H1 (cell line): ENCODE data around the gene MGAT5. TPM values are rescaled to one million over a fixed set of nuclear protein-coding genes. Genes with fewer than 3 reads are reported as not detected.

ENCODE experiments used
- CTCF ChIA-PET: fragments of 300-600 bp; sonication (Branson Sonifier 250); formaldehyde crosslinking; loops from one replicate; lab custom pipeline; 2021; ENCODE audit not compliant: partially characterized antibody; lab: Charles Lee
- POLR2A ChIA-PET: fragments of 300-600 bp; sonication (Branson Sonifier 250); formaldehyde crosslinking; loops from one replicate; lab custom pipeline; 2021; ENCODE audit warnings: inconsistent platforms; ENCODE audit not compliant: partially characterized antibody; lab: Charles Lee
- DNase-seq, 2 experiments: peaks; one replicate each; pipeline versions ENCODE4 v3.0.0 to v3.0.0-alpha.2; 2010 to 2022; ENCODE audit warnings: low spot score in 2 of 2, low read depth in 1 of 2, mixed read lengths in 1 of 2
- FAIRE-seq: peaks from 2 replicates; lab custom pipeline; 2011; peaks lifted over from hg19 to GRCh38; lab: Jason Lieb, UNC
- H2AFZ ChIP-seq: 2 replicates; pipeline ENCODE4 v1.8.1; 2012; ENCODE audit warnings: low read length, inconsistent platforms
- H2AK5ac ChIP-seq: 2 replicates; pipeline ENCODE4 v1.6.1; 2013; ENCODE audit warnings: low read depth, low read length
- H2BK120ac ChIP-seq: replicated peaks from 2 replicates; pipeline ENCODE3; 2013; ENCODE audit warnings: low read depth, low read length, inconsistent platforms
- H2BK12ac ChIP-seq: 2 replicates; pipeline ENCODE4 v1.6.1; 2013; ENCODE audit warnings: low read depth, low read length
- H2BK15ac ChIP-seq: 2 replicates; pipeline ENCODE4 v1.6.1; 2013; ENCODE audit warnings: low read length
- H2BK20ac ChIP-seq: 2 replicates; pipeline ENCODE4 v1.6.1; 2013; ENCODE audit warnings: low read length
- H2BK5ac ChIP-seq: 2 replicates; pipeline ENCODE4 v1.6.1; 2013; ENCODE audit warnings: low read depth, low read length
- H3K14ac ChIP-seq: 2 replicates; pipeline ENCODE4 v1.6.1; 2013; ENCODE audit warnings: inconsistent platforms; ENCODE audit not compliant: insufficient read length
- H3K18ac ChIP-seq: 2 replicates; pipeline ENCODE4 v1.6.1; 2013; ENCODE audit warnings: low read length; ENCODE audit errors: extremely low read depth
- H3K23ac ChIP-seq: 2 replicates; pipeline ENCODE4 v1.6.1; 2013; ENCODE audit warnings: inconsistent platforms; ENCODE audit not compliant: insufficient read length
- H3K23me2 ChIP-seq: 2 replicates; pipeline ENCODE4 v1.6.1; 2013; ENCODE audit warnings: low read depth, low read length
- H3K27ac ChIP-seq: 2 replicates; pipeline ENCODE4 v1.6.1; 2011; ENCODE audit warnings: low read depth, low read length, inconsistent platforms
- H3K27me3 ChIP-seq, 4 experiments: replicated peaks in 1 of 4; 1 replicate in 1 of 4; 2 replicates in 3 of 4; pipeline versions ENCODE4 v1.6.1 to v1.8.1; 2011 to 2013; ENCODE audit warnings: low read length in 3 of 4, mild to moderate bottlenecking in 3 of 4, inconsistent platforms in 2 of 4, mixed read lengths in 2 of 4, moderate library complexity in 1 of 4; ENCODE audit not compliant: control insufficient read depth in 3 of 4, insufficient read depth in 3 of 4; ENCODE audit errors: extremely low read depth in 1 of 4
- H3K36me3 ChIP-seq, 4 experiments: 2 replicates each; pipeline versions ENCODE4 v1.6.1 to v1.8.1; 2011 to 2013; ENCODE audit warnings: mild to moderate bottlenecking in 4 of 4, low read length in 3 of 4, moderate library complexity in 2 of 4, control low read depth in 1 of 4, inconsistent platforms in 1 of 4; ENCODE audit not compliant: insufficient read depth in 4 of 4, control insufficient read depth in 2 of 4
- H3K4ac ChIP-seq: replicated peaks from 2 replicates; pipeline ENCODE3; 2013; ENCODE audit warnings: low read length, low read depth, mixed read lengths, inconsistent platforms; ENCODE audit not compliant: insufficient read length
- H3K4me1 ChIP-seq, 4 experiments: replicated peaks in 1 of 4; 1 replicate in 1 of 4; 2 replicates in 3 of 4; pipeline versions ENCODE4 v1.6.1 to v1.8.1; 2011 to 2013; ENCODE audit warnings: low read length in 3 of 4, inconsistent platforms in 2 of 4, mixed read lengths in 1 of 4; ENCODE audit not compliant: insufficient read depth in 4 of 4, control insufficient read depth in 3 of 4
- H3K4me2 ChIP-seq, 2 experiments: 2 replicates each; pipeline versions ENCODE4 v1.6.1 to v1.8.1; 2011 to 2013; ENCODE audit warnings: low read depth in 2 of 2, low read length in 2 of 2, control low read depth in 1 of 2, inconsistent platforms in 1 of 2, mild to moderate bottlenecking in 1 of 2; ENCODE audit not compliant: insufficient read depth in 1 of 2
- H3K4me3 ChIP-seq, 4 experiments: fragments of 200-600, 300-600 bp in 1 of 4; sonication (generic), shearing (Covaris generic), sonication (Bioruptor Twin) in 1 of 4; 2 replicates each; pipeline versions ENCODE4 v1.5.1 to v1.8.1; 2011 to 2016; ENCODE audit warnings: low read length in 4 of 4, low read depth in 3 of 4, control low read depth in 2 of 4, inconsistent platforms in 2 of 4, mild to moderate bottlenecking in 2 of 4, mixed read lengths in 1 of 4, moderate library complexity in 1 of 4; ENCODE audit not compliant: insufficient read depth in 2 of 4; ENCODE audit errors: extremely low read depth in 1 of 4
- H3K56ac ChIP-seq: replicated peaks from 2 replicates; pipeline ENCODE3; 2013; ENCODE audit warnings: low read depth, mild to moderate bottlenecking, mixed read lengths, low read length, inconsistent platforms; ENCODE audit not compliant: insufficient read length
- H3K79me1 ChIP-seq: 2 replicates; pipeline ENCODE4 v1.6.1; 2013; ENCODE audit warnings: low read depth, low read length, control low read depth
- H3K79me2 ChIP-seq, 2 experiments: 2 replicates each; pipeline versions ENCODE4 v1.6.1 to v1.8.1; 2012 to 2013; ENCODE audit warnings: low read length in 2 of 2, mild to moderate bottlenecking in 2 of 2, inconsistent platforms in 1 of 2; ENCODE audit not compliant: insufficient read depth in 2 of 2, control insufficient read depth in 1 of 2
- H3K9ac ChIP-seq, 4 experiments: replicated peaks in 1 of 4; 1 replicate in 1 of 4; 2 replicates in 3 of 4; pipeline versions ENCODE4 v1.6.1 to v1.8.1; 2011 to 2013; ENCODE audit warnings: low read depth in 3 of 4, low read length in 3 of 4, control low read depth in 2 of 4, mild to moderate bottlenecking in 2 of 4, moderate library complexity in 2 of 4, inconsistent platforms in 1 of 4; ENCODE audit errors: extremely low read depth in 1 of 4
- H3K9me3 ChIP-seq, 2 experiments: 2 replicates each; pipeline versions ENCODE4 v1.6.1 to v1.8.1; 2012 to 2013; ENCODE audit warnings: mild to moderate bottlenecking in 2 of 2, moderate library complexity in 2 of 2, control low read depth in 1 of 2, inconsistent platforms in 1 of 2, low read depth in 1 of 2, low read length in 1 of 2, mixed read lengths in 1 of 2; ENCODE audit not compliant: insufficient read depth in 2 of 2
- H4K20me1 ChIP-seq, 2 experiments: replicated peaks in 1 of 2; 2 replicates each; pipeline versions ENCODE3 to v1.8.1; 2011 to 2013; ENCODE audit warnings: inconsistent platforms in 2 of 2, low read length in 2 of 2, mild to moderate bottlenecking in 1 of 2; ENCODE audit not compliant: insufficient read depth in 2 of 2, control insufficient read depth in 1 of 2
- H4K5ac ChIP-seq: 2 replicates; pipeline ENCODE4 v1.6.1; 2013; ENCODE audit warnings: low read length, low read depth, mixed read lengths, inconsistent platforms; ENCODE audit not compliant: insufficient read length
- H4K8ac ChIP-seq: 2 replicates; pipeline ENCODE4 v1.8.0; 2013; ENCODE audit warnings: mild to moderate bottlenecking, moderate library complexity, low read length, inconsistent platforms; ENCODE audit not compliant: insufficient read depth; ENCODE audit errors: extremely low read depth
- H4K91ac ChIP-seq: replicated peaks from 2 replicates; pipeline ENCODE3; 2013; ENCODE audit warnings: low read length, mixed read lengths, inconsistent platforms; ENCODE audit not compliant: insufficient read length
- FOSL1 ChIP-seq: IDR thresholded peaks from 2 replicates; pipeline ENCODE4 v1.6.1; 2011; ENCODE audit warnings: mild to moderate bottlenecking, low read depth, low read length, moderate library complexity; ENCODE audit not compliant: insufficient read depth
- POLR2AphosphoS5 ChIP-seq: IDR thresholded peaks from 2 replicates; pipeline ENCODE4 v1.6.1; 2011; ENCODE audit warnings: low read depth, low read length
- SRF ChIP-seq: IDR thresholded peaks from 2 replicates; pipeline ENCODE4 v1.6.1; 2011; ENCODE audit warnings: mild to moderate bottlenecking, low read depth, low read length, moderate library complexity
- TAF1 ChIP-seq: IDR thresholded peaks from 2 replicates; pipeline ENCODE4 v1.6.1; 2011; ENCODE audit warnings: mild to moderate bottlenecking, low read depth, low read length
- TAF7 ChIP-seq: optimal IDR thresholded peaks from 2 replicates; pipeline ENCODE3; 2011; ENCODE audit warnings: low read depth, mild to moderate bottlenecking, inconsistent platforms, low read length, moderate library complexity, borderline replicate concordance
- WGBS, 2 experiments: shearing (Covaris generic) in 1 of 2; methylation state at CpG; one replicate each; pipeline versions ENCODE4 v1.1.6 to v1.1.7; 2013 to 2015; ENCODE audit warnings: low lambda C conversion rate in 2 of 2, mixed read lengths in 2 of 2, inconsistent platforms in 1 of 2, low coverage in 1 of 2, missing lambda C conversion rate in 1 of 2; ENCODE audit not compliant: insufficient replicate concordance in 2 of 2, insufficient coverage in 1 of 2, insufficient read length in 1 of 2; ENCODE audit errors: extremely low coverage in 1 of 2, missing lambda C conversion rate in 1 of 2; 5-methylcytosine and 5-hydroxymethylcytosine counted together
- polyA plus RNA-seq, 7 experiments: library from polyadenylated mRNA; depleted of rRNA in 3 of 7; stranded (reverse) in 5 of 7; unstranded in 2 of 7; fragments of >200 nt in 5 of 7; fragments of 200-250 nt in 2 of 7; gene quantifications; 1 replicate in 5 of 7; 2 replicates in 1 of 7; 4 replicates in 1 of 7; pipeline versions ENCODE4 v1.2.1 to v1.2.3, GENCODE V29; 2011 to 2013; ENCODE audit warnings: missing spikeins in 2 of 7, mixed read lengths in 2 of 7
- total RNA-seq: library from RNA; stranded (reverse); fragmentation: NEBNext Ultra II Directional; extraction: Animal tissue kit (Norgen Biotek cat#: 25700); gene quantifications from 2 replicates; pipeline ENCODE4 v1.2.1, GENCODE V29; 2021

The MGAT5 gene
- total and polyA plus RNA-seq, 2 of the 8 experiments (the other 6 are each of a cell fraction or from before 2014, with no cell fraction given) = 11.2 to 49.2 TPM

GRCh38 chr2:134312482-134312881, 58.6 kb downstream of the MGAT5 start:
- no peak overlapping the region for H3K27ac ChIP-seq
- ChIA-PET CTCF (no interaction called here), POLR2A (no interaction called here)
- H4K5ac ChIP-seq = no peak overlapping the region
- H3K9ac ChIP-seq = no peak overlapping the region
- no peak overlapping the region for H3K56ac ChIP-seq
- H3K4me3 ChIP-seq = no peak overlapping the region
- H2BK12ac ChIP-seq = no peak overlapping the region
- no peak overlapping the region for H2BK20ac ChIP-seq
- 94% methylated on average over 8 of the region's 8 CpGs; no CpG with 5 or more reads in 1 of the 2 experiments for WGBS, 2 experiments
- DNase-seq = no peak
- no peak overlapping the region for H3K23ac ChIP-seq
- no peaks in the 10 kb centered on the region for H3K9me3 ChIP-seq
- no peak overlapping the region for H2BK5ac ChIP-seq
- H3K14ac ChIP-seq = no peak overlapping the region
- no peaks in the 10 kb centered on the region; the same call in 1 of the 2 replicates for H3K23me2 ChIP-seq
- no peak overlapping the region for H4K8ac ChIP-seq
- peaks cover 5% of the 10 kb centered on the region for H3K79me1 ChIP-seq
- no peak overlapping the region for H3K4me2 ChIP-seq
- peaks cover 0 to 8% of the 10 kb centered on the region in 2 experiments; a peak in 1 of 4 replicates for H3K79me2 ChIP-seq
- no peaks in the 10 kb centered on the region for H3K36me3 ChIP-seq
- no peaks in the 10 kb centered on the region for H4K20me1 ChIP-seq
- H2BK120ac ChIP-seq = no peak overlapping the region
- no peak overlapping the region for H2BK15ac ChIP-seq
- H3K4ac ChIP-seq = no peak overlapping the region
- no peaks in the 10 kb centered on the region for H3K4me1 ChIP-seq
- no peaks in the 10 kb centered on the region for H3K27me3 ChIP-seq
- no peak overlapping the region for H4K91ac ChIP-seq
- no peak for FAIRE-seq
- no peak overlapping the region for H2AK5ac ChIP-seq
- no peak overlapping the region for H3K18ac ChIP-seq
- no peak overlapping the region for H2AFZ ChIP-seq
- no peak for TF ChIP-seq TAF1
- TF ChIP-seq TAF7 = no peak
- no peak for TF ChIP-seq POLR2AphosphoS5
- no peak for TF ChIP-seq FOSL1
- no peak for TF ChIP-seq SRF
